Measurements from ENCODE around the gene DDX50.

Gene DDX50

GRCh38 chr10:68992636-68993440 lies 91.7 kb downstream of the DDX50 start:
- no peak for TF ChIP-seq EGR1 (IDR thresholded peaks at IDR 0.05)
- no peak for TF ChIP-seq RAD21 (IDR thresholded peaks at IDR 0.05; ENCODE audit: low read depth)
- no peak for TF ChIP-seq MAX (IDR thresholded peaks at IDR 0.05)
- TF ChIP-seq EP300 (IDR thresholded peaks at IDR 0.05; ENCODE audit: borderline replicate concordance): no peak
- no peak for TF ChIP-seq USF1 (IDR thresholded peaks at IDR 0.05)
- TF ChIP-seq CEBPB (IDR thresholded peaks at IDR 0.05): no peak
- no peak for TF ChIP-seq CREB1 (IDR thresholded peaks at IDR 0.05; ENCODE audit: low read depth)
- no peak for TF ChIP-seq YY1 (IDR thresholded peaks at IDR 0.05; ENCODE audit: low read depth)
- TF ChIP-seq TEAD4 (IDR thresholded peaks at IDR 0.05): no peak
